ENCODE data around the gene ARIH1.
A peak's percentile ranks its signal among the peaks of the same experiment; 100 is the strongest.
"Not testable (repeated sequence)": the region's sequence is repeated elsewhere in the genome, so short reads cannot be mapped to it uniquely, and the experiment has no call there.

ARIH1 gene

DNA sequence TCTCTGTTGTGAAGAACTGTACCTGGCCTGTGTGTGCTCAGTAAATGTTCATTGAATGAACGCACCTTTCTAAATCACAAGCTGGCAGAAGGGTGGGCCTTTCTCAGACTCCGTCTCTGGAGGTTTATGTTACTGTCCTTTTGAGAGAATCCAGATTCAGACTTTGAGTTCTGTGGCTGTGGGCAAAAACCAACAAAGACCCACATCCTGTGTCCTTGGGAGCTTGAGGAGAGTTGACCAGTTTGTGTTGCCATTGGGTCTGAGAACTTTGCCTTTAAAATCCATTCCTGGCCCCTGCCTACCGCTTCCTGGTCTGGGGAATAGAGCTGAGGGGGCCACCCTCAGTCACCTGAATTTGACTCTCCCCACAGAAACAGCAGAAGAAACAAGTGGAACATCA lies 134.0 kb downstream of the ARIH1 start:
- not testable (repeated sequence) for DNase-seq

DNA sequence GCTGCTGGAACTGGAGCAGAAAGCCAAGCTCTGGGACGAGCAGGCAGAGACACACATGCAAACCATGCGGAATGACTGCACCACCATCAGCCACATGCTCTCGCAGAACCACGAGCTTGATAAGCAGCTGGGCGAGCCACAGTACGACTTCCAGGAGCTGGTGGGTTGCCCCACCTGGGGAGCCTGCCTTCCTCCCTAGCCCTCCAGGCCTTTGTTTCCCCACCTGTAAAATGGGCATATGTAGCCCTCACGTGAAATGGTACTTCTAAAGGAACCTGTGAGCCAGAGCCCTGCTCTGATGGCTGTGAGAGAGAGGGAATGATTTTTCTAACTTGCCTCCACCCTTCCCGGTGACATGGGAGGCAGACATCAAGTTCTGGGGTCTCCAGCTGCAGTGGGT lies 135.7 kb downstream of the ARIH1 start:
- DNase-seq, result no peak

DNA sequence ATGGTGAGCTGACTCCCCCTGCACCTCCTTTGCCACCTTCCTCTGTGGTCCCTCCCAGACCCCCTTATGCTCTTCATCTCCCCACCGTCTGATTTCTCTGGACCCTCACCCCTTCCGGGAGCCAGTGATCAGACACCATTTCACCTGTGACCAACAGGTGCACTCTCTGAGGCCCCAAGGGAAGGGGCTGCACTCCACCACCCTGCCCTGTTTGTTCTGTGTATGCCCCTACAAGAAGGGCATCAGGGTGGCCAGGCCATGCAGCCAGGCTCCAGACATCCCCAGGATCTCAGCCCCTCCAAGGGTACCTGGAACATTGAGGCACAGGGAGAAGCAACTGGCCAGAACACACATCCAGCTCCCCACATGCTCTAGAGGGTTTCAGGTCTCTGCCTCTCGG lies 138.2 kb downstream of the ARIH1 start:
- not testable (repeated sequence) for DNase-seq

DNA sequence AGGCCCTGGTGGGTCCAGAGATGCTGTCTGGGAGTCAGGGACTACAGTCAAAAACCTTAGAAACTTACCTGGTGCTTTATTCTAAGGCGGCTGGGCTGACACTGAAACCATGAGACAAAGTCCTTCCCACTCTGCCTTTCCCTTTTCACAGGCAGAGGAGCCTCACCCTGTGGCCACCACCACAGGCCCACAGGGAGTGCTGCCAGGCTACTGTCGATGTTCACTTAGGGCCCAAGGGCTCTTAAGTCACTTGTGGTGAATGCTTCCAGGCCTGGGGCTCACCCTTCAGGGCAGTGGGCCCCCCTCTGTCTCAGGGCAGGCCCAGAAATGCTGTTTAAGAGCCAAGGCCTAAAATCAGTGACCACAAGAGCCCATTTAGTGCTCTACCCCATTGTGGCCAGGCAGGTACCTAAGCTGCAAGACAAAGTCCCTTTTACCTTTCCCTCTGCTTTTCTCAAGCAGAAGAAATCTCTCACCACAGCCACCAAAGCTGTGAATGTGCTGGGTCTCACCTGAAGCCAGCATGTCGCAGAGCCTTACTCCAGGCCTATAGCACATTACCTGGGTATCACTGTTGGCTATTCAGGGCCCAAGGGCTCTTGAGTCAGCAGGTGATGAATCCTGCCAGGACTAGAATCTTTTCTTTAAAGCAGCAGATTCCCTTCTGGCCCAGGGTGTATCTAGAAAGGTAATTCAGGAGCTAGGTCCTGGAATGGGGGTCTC lies 140.8 kb downstream of the ARIH1 start:
- no peak for DNase-seq

DNA sequence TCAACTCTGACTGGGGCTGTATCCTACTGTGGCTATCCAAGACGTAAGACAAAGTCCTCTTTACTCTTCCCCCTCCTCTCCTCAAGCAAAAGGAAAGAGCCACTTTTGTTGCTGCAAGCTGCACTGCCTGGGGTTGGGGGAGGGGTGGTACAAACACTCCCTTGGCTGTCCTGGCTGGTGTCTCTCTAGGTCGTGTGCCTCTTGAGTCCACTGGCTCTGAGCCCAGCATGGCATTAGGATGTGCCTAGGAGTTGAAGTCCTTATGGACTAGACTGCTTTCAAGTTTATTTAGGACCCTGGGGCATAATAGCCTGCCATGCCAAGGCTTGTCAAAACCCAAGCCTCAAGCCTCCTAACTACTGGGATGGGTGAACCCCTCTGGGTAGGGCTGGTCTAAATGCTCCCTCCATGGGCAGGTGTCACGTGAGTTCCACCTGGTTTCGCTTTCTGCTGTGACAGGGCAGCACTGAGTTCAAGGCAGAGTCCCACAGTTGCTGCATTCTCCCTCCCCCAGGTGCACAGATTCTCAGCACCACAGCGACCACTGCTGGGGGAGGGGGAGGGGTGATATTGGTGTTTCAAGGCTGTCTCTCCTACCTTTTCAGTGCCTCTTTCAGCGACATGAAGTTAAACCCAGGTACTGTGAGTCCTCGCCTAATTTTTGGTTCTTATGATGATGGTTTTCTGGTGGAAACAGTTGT lies 141.6 kb downstream of the ARIH1 start:
- DNase-seq, result not testable (repeated sequence)

DNA sequence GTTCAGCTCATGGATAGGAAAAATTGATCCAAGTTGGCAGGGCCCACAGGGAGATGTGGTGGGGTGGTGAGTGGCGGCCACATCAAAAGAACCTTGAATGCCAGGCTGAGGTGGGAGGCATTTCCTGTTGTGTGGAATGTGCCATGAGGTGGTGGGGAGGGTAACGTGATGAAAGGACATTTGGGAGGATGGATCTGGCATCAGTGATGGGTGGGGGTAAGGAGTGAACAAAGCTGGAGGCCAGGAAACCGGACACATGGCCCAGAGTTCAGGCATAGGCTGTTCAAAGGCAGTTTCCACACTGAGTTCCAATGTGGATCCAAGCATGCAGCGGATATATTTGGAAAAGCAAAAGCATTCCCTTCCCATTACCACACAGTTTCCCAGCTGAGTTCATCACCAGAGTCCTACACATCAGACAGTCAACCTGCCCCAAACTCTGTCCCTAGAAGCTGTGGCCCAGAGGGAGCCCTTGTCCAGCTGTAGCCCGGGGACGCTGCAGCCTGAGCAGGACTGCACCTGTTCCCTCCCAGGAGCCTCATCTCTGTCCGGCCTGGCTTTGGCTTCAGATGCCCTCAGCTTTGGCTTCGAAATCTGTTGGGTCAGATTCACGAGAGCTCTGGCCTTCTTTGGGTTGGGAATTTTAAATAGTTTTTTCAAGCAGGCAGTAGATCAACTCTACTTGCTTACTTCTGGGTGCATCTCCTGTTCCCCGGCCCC lies 142.5 kb downstream of the ARIH1 start:
- DNase-seq, result no peak

DNA sequence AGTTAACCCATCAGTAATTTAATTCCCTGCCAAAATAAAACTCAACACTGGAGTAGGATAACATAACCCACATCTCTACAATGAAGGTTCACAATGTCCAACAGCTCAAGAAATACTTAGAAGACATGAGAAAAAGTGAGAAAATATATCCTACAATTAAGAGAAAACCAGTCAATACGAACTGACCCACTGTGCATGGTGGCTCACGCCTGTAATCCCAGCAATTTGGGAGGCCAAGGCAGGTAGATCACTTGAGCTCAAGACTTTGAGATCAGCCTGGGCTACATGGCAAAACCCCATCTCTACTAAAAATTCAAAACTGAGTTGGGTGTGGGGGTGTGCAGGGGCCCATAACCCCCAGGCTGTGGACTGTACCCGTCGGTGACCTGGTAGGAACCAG lies 149.7 kb downstream of the ARIH1 start:
- not testable (repeated sequence) for DNase-seq

DNA sequence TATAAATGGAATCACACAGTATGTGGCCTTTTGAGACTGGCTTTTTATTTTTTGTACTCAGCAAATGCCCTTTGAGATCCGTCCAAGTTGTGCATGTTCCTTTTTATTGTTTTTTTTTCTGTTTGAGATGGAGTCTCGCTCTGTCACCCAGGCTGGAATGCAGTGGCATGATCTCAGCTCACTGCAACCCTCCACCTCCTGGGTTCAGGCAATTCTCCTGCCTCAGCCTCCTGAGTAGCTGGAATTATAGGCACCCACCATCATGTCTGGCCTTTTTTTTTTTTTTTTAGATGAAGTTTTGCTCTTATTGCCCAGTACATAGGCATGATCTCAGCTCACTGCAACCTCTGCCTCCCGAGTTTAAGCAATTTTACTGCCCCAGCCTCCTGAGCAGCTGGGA lies 152.0 kb downstream of the ARIH1 start:
- DNase-seq, result not testable (repeated sequence)

DNA sequence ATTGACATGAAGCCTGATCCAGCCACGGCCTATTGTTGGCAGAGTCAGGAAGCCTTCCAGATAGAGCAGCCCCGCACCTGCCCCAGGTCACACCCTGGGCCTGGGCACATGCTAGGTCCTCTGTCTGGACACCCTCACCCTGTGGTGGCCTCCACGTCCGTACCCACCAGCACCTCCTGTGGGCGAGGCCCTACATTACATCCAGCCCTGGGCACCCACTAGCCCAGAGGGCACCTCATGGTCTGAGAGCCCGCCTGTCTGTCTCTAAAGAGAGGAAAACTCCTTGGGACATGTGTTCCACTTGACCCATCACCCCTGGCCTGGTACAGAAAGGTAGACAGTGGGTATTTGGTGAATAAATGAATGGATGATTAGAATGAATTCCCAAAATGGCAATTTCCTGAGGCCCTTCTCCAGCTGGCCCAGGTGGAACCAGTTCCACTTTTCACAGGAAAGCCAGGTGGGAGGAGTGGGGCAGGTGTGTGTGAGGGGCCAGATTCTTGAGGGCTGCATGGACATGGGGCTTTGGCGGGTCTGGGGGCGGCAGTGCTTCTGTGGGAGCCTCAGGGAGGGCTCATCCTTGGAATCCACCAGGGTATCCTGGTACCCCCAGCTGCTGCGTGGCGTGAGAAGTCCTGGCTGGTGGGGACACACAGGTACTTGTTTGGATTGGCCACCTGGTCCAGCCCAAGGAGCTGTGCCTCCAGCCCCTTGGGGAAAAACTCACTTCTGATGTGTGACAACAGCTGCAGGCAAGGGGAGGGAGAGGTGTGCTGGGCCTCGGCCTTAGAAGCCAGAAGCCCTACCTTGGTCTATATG lies 154.3 kb downstream of the ARIH1 start:
- peak; percentile 12 for DNase-seq

DNA sequence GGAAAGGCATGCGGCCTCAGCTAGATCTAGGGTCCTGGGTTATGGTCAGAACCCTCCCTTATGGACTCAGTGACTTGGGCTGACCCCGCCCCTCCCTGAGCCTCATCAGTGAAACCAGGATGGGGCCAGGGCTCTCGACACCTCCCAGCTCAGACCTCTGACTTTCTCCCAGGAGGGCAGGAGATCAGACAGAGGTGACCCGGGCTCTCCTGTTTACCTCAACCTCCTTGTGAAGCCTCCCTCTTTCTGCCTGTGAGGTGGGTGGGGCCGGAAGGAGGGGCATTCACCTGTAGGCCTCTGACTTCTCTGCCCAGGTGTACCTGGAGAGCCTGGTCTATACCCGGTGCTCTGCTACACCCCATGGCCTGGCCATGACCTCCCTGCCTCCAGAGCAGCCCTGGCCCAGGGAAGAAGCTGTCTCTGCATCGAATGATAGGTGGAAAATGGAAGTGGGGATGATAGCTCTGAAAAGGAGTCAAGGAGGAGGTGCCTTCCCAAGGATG lies 155.0 kb downstream of the ARIH1 start:
- not testable (repeated sequence) for DNase-seq

DNA sequence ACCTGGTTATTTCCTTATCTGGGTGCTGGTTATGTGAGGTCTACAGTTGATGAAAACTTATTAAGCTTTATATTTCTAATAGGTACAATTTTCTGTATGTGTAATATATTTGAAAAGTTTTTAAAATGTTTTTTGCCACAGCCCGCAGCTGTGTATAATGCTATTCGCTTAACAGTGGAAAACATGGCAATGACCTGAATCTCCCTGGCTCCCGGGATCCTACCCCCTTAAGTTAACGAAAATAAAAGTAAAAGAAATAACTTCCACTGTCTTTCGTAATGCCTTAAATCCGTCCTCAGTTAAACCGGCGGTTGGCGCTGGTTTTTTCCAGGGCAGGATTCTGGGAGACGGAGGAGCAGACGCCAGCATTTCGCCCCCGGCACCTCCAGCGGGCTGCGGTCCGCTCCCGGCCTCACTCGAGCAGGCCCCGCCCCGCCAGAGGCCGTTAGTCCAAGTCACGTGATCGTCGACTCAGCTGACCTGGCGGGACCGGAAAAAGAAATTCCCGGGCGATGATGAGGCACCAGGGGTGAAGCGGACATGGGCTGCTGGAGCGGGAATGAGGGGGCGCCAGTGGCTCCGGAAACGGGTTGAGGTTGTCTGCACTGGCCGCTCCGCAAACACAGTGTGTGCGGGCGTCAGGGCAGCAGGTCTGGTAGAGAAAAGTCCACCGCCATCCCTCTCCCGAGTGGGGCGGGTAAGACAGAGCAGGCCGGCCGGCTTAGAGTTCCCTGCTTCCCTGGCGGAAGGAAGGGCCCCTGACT lies 162.6 kb downstream of the ARIH1 start:
- peak; percentile 72 for DNase-seq

DNA sequence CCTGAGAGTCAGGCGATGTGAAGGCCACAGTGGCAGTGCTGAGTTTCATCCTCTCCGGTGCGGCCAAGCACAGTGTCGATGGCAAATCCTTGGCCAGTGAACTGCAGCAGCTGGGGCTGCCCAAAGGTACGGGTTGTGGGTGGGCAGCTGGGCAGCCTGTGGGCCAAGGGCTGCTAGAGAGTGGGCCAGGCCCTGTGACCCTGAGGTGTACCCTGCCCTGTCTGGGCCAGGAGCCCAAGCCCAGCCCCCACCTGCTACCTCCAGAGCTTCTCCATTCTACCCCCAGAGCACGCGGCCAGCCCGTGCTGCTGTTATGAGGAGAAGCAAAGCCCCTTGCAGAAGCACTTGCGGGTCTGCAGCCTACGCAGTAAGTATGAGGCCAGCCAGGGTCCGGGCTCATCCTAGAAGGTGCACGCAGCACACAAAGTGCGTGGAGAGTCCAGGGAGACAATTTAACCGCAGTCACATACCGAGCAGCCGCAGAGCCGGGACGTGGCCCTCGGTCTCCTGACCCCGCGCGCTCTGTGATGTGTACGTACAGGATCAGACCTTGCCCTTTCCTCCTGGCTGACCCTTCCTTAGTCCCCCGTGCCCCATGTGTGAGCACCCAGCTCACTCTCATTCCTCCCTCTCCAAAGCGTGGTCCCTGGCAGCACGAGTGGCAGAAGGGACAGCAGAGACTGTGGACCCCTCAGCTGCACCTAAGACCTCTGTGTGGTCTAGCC lies 165.8 kb downstream of the ARIH1 start:
- not testable (repeated sequence) for DNase-seq

DNA sequence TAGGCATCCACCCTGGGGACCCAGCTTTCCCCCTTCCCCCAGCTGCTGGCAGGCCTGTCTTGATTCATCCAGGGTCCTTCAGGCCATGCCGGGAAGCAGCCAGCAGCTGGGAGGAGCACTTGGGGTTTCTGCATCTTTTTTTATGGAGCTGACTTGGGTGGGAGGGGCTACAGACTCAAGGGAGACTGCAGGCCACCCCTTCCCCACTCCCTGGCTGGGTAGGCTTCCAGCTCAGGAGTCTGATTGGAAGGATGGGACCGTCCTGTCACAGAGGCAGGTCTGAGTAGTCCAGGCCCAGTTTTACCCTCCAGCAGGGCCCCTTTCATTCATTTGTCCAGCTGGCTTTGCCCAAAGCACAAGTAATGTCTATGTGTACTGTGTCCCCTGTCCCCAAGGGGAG lies 168.1 kb downstream of the ARIH1 start:
- not testable (repeated sequence) for DNase-seq

DNA sequence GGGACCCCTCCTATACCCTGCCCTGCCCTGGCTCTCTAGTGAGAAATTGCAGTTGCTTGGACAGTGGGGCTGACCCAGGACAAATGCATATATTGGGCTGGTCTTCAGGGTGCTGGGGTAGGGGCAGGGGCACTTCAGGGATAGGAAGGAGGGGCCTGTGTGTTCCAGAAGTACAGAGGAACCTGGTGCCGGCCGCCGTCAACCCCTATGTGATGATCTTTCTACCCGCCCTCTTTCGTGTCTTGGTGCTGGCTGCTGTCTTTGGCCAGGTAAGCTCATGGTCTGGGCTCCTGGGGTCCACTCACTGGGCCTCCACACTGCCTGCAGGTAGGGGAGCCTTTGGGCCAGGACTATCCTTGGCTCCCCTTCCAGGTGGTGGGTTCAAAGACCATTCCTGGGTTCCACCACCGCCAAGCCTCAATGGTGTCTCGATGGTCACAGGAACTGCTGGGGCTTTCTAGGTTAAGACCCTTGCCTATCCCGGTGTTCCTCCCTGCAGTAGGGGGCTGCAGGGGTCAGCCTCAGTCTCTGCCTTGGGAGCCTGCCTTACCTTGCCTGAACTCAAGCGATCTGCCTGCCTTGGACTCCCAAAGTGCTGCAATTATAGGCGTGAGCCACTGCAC lies 174.6 kb downstream of the ARIH1 start:
- DNase-seq, result not testable (repeated sequence)

All from stimulated activated CD4-positive, alpha-beta T cell treated with anti-CD3 and anti-CD28 coated beads, Interleukin-4, amount 100 ng/mL, for 24 hours (primary cell).